GM20000 (cell line): ENCODE measurements around the gene CPA2.

Source experiments
- DNase-seq: peaks from one replicate; pipeline ENCODE4 v3.0.0; 2012; ENCODE audit warnings: low spot score
- TF ChIP-seq, protein P1 (sequence below): IDR thresholded peaks from 2 replicates; pipeline ENCODE4 v1.5.1; 2012; ENCODE audit warnings: mild to moderate bottlenecking, control low read depth; ENCODE audit errors: extremely low read depth, missing control alignments

Gene CPA2

DNA sequence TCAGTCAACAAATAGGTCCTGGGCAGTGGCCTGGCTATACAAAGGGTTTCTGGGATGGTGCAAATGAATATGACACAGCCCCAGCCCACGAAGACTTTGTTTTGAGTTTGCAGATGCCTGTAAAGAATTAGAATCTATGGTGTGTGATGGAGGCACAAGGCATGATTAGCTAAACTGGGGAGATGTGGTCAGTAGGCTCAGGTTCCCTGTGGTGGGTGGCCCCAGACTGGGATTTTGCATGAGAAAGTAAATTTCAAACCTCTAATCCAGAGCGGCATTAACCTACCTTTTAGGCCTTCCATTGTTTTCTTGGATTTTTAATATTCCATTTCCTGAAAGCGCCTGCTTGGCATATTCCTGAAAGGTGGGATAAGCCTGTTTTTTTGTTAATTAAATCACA is 71.6 kb downstream of the CPA2 start:
- no peak for DNase-seq

More for the DNA sequence above, 71.6 kb downstream of the CPA2 start:
- TF ChIP-seq, protein P1, sequence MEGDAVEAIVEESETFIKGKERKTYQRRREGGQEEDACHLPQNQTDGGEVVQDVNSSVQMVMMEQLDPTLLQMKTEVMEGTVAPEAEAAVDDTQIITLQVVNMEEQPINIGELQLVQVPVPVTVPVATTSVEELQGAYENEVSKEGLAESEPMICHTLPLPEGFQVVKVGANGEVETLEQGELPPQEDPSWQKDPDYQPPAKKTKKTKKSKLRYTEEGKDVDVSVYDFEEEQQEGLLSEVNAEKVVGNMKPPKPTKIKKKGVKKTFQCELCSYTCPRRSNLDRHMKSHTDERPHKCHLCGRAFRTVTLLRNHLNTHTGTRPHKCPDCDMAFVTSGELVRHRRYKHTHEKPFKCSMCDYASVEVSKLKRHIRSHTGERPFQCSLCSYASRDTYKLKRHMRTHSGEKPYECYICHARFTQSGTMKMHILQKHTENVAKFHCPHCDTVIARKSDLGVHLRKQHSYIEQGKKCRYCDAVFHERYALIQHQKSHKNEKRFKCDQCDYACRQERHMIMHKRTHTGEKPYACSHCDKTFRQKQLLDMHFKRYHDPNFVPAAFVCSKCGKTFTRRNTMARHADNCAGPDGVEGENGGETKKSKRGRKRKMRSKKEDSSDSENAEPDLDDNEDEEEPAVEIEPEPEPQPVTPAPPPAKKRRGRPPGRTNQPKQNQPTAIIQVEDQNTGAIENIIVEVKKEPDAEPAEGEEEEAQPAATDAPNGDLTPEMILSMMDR: no peak
